ENCODE measurements around the gene BACH2.

GRCh38 chr6:90296341-90297114 lies at the start of gene BACH2:
- TF ChIP-seq POLR2A (IDR thresholded peaks at IDR 0.05) (peak in 2 of 4 donors; percentile 46 to 51), EP300 (IDR thresholded peaks at IDR 0.05) (no peak)
- TF ChIP-seq, protein P1, sequence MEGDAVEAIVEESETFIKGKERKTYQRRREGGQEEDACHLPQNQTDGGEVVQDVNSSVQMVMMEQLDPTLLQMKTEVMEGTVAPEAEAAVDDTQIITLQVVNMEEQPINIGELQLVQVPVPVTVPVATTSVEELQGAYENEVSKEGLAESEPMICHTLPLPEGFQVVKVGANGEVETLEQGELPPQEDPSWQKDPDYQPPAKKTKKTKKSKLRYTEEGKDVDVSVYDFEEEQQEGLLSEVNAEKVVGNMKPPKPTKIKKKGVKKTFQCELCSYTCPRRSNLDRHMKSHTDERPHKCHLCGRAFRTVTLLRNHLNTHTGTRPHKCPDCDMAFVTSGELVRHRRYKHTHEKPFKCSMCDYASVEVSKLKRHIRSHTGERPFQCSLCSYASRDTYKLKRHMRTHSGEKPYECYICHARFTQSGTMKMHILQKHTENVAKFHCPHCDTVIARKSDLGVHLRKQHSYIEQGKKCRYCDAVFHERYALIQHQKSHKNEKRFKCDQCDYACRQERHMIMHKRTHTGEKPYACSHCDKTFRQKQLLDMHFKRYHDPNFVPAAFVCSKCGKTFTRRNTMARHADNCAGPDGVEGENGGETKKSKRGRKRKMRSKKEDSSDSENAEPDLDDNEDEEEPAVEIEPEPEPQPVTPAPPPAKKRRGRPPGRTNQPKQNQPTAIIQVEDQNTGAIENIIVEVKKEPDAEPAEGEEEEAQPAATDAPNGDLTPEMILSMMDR (IDR thresholded peaks at IDR 0.05): peak; percentile 13 to 47 (median 26)

Data from upper lobe of left lung (tissue), 4 donors.